Measurements from ENCODE around the gene PAXX. TPM values are rescaled to one million over a fixed set of nuclear protein-coding genes. Genes with fewer than 3 reads are reported as not detected.

PAXX gene
- total RNA-seq, 2 donors from 2014 or later: 49.9 to 57.3 TPM

DNA sequence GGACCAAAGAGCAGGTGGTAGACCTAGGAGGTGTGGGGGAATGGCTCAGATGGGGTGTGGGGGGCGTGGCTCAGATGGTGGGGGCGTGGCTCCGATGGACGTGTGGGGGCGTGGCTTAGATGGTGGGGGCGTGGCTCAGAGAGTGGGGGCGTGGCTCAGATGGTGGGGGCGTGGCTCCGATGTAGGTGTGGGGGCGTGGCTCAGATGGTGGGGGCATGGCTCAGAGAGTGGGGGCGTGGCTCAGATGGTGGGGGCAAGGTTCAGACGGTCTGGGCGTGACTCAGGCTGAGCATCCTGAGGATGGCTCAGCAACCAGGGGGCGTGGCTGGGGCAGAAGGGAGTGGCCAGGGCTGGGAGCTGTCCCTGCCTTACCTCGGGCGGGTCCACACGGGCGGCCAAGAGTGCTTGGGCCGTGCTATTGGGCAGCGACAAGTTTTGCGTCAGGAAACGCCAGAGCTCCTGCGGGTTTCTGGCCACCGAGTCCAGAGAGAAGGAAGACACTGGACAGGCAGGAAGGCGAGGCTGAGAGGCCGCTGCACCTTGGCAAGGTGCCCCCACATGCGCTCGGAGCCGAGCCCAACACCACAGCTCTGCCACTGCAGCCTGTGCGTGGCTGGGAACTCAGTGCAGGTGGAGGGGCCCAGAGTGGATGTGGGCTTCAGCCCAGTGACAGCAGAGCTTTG, 29.9 kb downstream of the PAXX start:
- no peak overlapping the region for H3K4me3 ChIP-seq
- ATAC-seq (ENCODE audit: insufficient number of reproducible peaks, low FRiP score, low read depth) (no peak), DNase-seq (ENCODE audit: low spot score) (no peak)
- no peaks in the 10 kb centered on the region for H3K9me3 ChIP-seq
- TF ChIP-seq, protein P1, sequence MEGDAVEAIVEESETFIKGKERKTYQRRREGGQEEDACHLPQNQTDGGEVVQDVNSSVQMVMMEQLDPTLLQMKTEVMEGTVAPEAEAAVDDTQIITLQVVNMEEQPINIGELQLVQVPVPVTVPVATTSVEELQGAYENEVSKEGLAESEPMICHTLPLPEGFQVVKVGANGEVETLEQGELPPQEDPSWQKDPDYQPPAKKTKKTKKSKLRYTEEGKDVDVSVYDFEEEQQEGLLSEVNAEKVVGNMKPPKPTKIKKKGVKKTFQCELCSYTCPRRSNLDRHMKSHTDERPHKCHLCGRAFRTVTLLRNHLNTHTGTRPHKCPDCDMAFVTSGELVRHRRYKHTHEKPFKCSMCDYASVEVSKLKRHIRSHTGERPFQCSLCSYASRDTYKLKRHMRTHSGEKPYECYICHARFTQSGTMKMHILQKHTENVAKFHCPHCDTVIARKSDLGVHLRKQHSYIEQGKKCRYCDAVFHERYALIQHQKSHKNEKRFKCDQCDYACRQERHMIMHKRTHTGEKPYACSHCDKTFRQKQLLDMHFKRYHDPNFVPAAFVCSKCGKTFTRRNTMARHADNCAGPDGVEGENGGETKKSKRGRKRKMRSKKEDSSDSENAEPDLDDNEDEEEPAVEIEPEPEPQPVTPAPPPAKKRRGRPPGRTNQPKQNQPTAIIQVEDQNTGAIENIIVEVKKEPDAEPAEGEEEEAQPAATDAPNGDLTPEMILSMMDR (IDR thresholded peaks at IDR 0.05): no peak
- no peaks in the 10 kb centered on the region for H3K27me3 ChIP-seq (replicated peaks; ENCODE audit: insufficient read depth)
- H3K27ac ChIP-seq: no peak overlapping the region
- H3K36me3 ChIP-seq: peaks cover 10% of the 10 kb centered on the region
- H3K4me1 ChIP-seq (ENCODE audit: control insufficient read depth in 1 of 2, low read depth in 2 of 2): peaks cover 5 to 12% of the 10 kb centered on the region in 2 donors

DNA sequence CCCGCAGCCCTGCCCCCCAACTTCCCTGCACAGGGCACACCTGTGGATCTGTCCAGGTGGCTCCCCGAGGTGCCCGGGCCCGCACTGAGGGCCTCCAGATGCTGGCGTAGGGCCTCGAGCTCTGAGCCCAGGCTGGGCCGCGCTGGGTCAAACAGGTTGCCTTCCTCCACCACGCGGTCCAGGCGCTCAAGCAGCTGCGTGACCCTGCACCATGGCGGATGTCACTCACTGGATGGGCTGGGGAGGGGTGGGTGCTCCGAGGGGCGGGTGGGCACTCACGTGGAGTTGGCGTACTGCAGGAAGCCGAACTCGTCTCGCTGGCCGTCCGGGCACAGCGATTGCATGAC, 30.4 kb downstream of the PAXX start:
- Histone ChIP-seq H3K4me3 (no peak overlapping the region), H3K4me1 (ENCODE audit: control insufficient read depth in 1 of 2, low read depth in 2 of 2) (peaks cover 8 to 17% of the 10 kb centered on the region in 2 donors), H3K27me3 (replicated peaks; ENCODE audit: insufficient read depth) (no peaks in the 10 kb centered on the region), H3K27ac (no peak overlapping the region), H3K36me3 (peaks cover 5% of the 10 kb centered on the region), H3K9me3 (no peaks in the 10 kb centered on the region)
- DNase-seq (ENCODE audit: low spot score) (no peak), ATAC-seq (ENCODE audit: insufficient number of reproducible peaks, low FRiP score, low read depth) (no peak)
- TF ChIP-seq, protein P1 (IDR thresholded peaks at IDR 0.05): no peak

DNA sequence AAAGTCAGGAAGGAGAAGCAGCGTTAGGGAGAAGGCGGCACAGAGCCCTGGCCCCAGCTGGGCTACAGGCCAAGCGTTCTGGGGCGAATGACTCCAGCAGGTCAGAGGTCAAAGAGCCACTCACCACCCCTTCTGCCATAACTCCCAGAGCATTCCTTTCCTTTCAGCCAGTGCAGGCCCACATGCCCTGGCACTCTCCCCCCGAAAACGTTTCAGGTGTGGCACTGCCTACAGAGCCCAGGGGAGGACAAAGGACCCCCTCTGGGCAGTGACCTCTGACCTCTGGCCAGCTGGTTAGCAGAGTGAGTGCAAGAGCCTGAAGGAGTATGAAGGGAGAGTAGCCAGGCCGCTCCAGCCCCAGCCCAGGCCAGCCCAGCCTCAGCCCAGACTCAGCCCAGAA, 30.9 kb downstream of the PAXX start:
- ATAC-seq (ENCODE audit: insufficient number of reproducible peaks, low FRiP score, low read depth) (no peak), DNase-seq (ENCODE audit: low spot score) (no peak)
- TF ChIP-seq, protein P1 (IDR thresholded peaks at IDR 0.05): no peak
- Histone ChIP-seq H3K27ac (no peak overlapping the region), H3K27me3 (replicated peaks; ENCODE audit: insufficient read depth) (no peaks in the 10 kb centered on the region), H3K4me1 (ENCODE audit: control insufficient read depth in 1 of 2, low read depth in 2 of 2) (peaks cover 8 to 17% of the 10 kb centered on the region in 2 donors), H3K36me3 (no peaks in the 10 kb centered on the region), H3K9me3 (no peaks in the 10 kb centered on the region), H3K4me3 (no peak overlapping the region)

DNA sequence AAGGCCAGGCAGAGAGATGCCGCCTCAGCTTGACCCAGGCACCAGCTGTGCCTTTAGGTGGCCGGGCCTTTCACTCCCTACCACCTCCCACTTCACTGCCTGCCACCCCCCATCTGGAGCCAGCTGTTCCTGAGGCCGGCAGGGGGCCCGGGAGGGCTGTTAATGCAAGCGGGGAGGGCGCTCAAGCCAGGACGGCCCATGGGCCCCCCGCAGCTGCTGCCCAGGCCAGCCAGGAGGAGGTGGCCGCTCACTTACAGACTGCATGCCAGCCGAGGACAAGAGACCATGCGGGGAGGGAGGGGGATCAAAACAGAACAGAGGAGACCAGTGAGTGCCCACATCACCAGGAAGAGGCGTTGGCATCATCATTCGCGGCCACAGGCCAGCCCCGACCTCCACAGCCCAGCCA, 31.4 kb downstream of the PAXX start:
- DNase-seq (ENCODE audit: low spot score) (no peak), ATAC-seq (ENCODE audit: insufficient number of reproducible peaks, low FRiP score, low read depth) (no peak)
- no peak overlapping the region for H3K4me3 ChIP-seq
- no peak overlapping the region for H3K27ac ChIP-seq
- no peaks in the 10 kb centered on the region for H3K9me3 ChIP-seq
- TF ChIP-seq, protein P1 (IDR thresholded peaks at IDR 0.05): no peak
- peaks cover 10 to 20% of the 10 kb centered on the region in 2 donors for H3K4me1 ChIP-seq (ENCODE audit: control insufficient read depth in 1 of 2, low read depth in 2 of 2)
- no peaks in the 10 kb centered on the region for H3K27me3 ChIP-seq (replicated peaks; ENCODE audit: insufficient read depth)
- no peaks in the 10 kb centered on the region for H3K36me3 ChIP-seq

DNA sequence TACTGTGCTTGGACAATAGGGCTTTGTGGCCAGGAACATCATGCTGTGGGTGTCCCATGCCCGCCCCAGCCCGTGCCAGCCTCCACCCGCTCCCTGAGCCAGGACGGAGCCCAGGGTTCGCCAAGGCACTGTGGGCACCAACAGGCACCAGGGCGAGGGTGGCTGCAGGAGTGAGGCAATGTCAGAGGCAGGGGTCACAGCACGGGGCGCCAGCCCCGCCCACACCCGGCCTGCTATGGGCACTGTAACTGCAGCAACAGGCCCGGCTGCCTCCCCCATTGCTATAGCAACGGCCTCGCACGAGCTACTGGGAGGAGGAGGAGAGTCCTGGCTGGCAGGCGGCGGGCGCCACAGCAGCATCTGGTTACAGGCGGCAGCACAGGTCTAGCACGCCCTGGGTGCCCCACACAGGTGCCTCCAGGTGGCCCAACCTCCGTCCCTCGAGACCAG, 33.3 kb downstream of the PAXX start:
- Histone ChIP-seq H3K9me3 (no peaks in the 10 kb centered on the region), H3K4me1 (ENCODE audit: control insufficient read depth in 1 of 2, low read depth in 2 of 2) (peaks cover 20 to 30% of the 10 kb centered on the region in 2 donors), H3K4me3 (no peak overlapping the region), H3K27ac (no peak overlapping the region), H3K36me3 (no peaks in the 10 kb centered on the region), H3K27me3 (replicated peaks; ENCODE audit: insufficient read depth) (no peaks in the 10 kb centered on the region)
- ATAC-seq (ENCODE audit: insufficient number of reproducible peaks, low FRiP score, low read depth): no peak
- DNase-seq (ENCODE audit: low spot score): no peak
- TF ChIP-seq, protein P1 (IDR thresholded peaks at IDR 0.05): no peak
